K562 (cell line): ENCODE data around the gene SC5D. TPM values are rescaled to one million over a fixed set of nuclear protein-coding genes. Genes with fewer than 3 reads are reported as not detected.

Experiments
- ATAC-seq: fragments of 200-7000 bp; cut with Tn5 transposase; 3 replicates; pipeline ENCODE4 v1.9.1; 2020; ENCODE audit warnings: moderate library complexity
- BruUV-seq: library from RNA; stranded (reverse); fragments of 400-500 nt; replicated peaks from 2 replicates; lab custom pipeline; 2021; lab: Mats Ljungman, UMichigan
- CTCF ChIA-PET: fragments of 300-600 bp; formaldehyde crosslinking; extraction: SDS; loops from one replicate; lab custom pipeline; 2021; ENCODE audit warnings: low intra/inter-chr PET ratio; lab: Yijun Ruan, JAX
- POLR2A ChIA-PET: fragments of 300-600, 350-650 bp; sonication (Branson Sonifier 250); formaldehyde crosslinking; extraction: SDS; loops from one replicate; lab custom pipeline; 2021; ENCODE audit warnings: antibody characterized with exemption, inconsistent platforms; lab: Yijun Ruan, JAX
- DNase-seq, 4 experiments: peaks; one replicate each; pipeline versions ENCODE4 v3.0.0 to v3.0.0-alpha.2; 2011 to 2018; ENCODE audit warnings: low spot score in 3 of 4, mixed read lengths in 3 of 4; ENCODE audit errors: extremely low read depth in 1 of 4
- FAIRE-seq: peaks from 2 replicates; lab custom pipeline; 2011; peaks lifted over from hg19 to GRCh38; lab: Jason Lieb, UNC
- H2AFZ ChIP-seq: 2 replicates; pipeline ENCODE4 v1.6.0; 2011; ENCODE audit warnings: low read depth, low read length, control low read depth, inconsistent platforms
- H3K27ac ChIP-seq: fragments of 200-600 bp; 3 replicates; pipeline ENCODE4 v1.8.0; 2011; ENCODE audit warnings: low read depth, mild to moderate bottlenecking, control low read depth, inconsistent platforms, low read length, moderate library complexity, mixed read lengths; ENCODE audit errors: extremely low read depth
- H3K27me3 ChIP-seq, 2 experiments: fragments of 300-600 bp in 1 of 2; 2 replicates in 1 of 2; 3 replicates in 1 of 2; pipeline versions ENCODE4 v1.6.0 to v1.8.0; 2011; ENCODE audit warnings: inconsistent platforms in 2 of 2, low read length in 2 of 2, mild to moderate bottlenecking in 1 of 2, mixed read lengths in 1 of 2, moderate library complexity in 1 of 2; ENCODE audit not compliant: control insufficient read depth in 2 of 2, insufficient read depth in 2 of 2
- H3K36me3 ChIP-seq: fragments of 300-600 bp; 3 replicates; pipeline ENCODE4 v1.8.0; 2011; ENCODE audit warnings: mild to moderate bottlenecking, low read length, inconsistent platforms; ENCODE audit not compliant: control insufficient read depth, insufficient read depth
- H3K4me1 ChIP-seq, 2 experiments: fragments of 200-600 bp in 1 of 2; replicated peaks in 1 of 2; 2 replicates in 1 of 2; 3 replicates in 1 of 2; pipeline versions ENCODE4 v1.5.1 to v1.8.0; 2011; ENCODE audit warnings: inconsistent platforms in 2 of 2, low read length in 2 of 2, mild to moderate bottlenecking in 1 of 2, mixed read lengths in 1 of 2, moderate library complexity in 1 of 2; ENCODE audit not compliant: control insufficient read depth in 2 of 2, insufficient read depth in 2 of 2
- H3K4me2 ChIP-seq: 2 replicates; pipeline ENCODE4 v1.6.1; 2011; ENCODE audit warnings: low read length, control low read depth, inconsistent platforms, mixed read lengths; ENCODE audit not compliant: insufficient read depth
- H3K4me3 ChIP-seq: fragments of 200-600 bp; sonication (generic), shearing (Covaris generic); 2 replicates; pipeline ENCODE4 v1.5.1; 2016; ENCODE audit warnings: control low read depth, inconsistent platforms
- H3K79me2 ChIP-seq: fragments of 200-600 bp; 3 replicates; pipeline ENCODE4 v1.8.0; 2011; ENCODE audit warnings: low read length, inconsistent platforms; ENCODE audit not compliant: control insufficient read depth, insufficient read depth
- H3K9ac ChIP-seq, 2 experiments: 2 replicates each; pipeline versions ENCODE4 v1.6.0 to v1.6.1; 2011; ENCODE audit warnings: low read depth in 2 of 2, low read length in 2 of 2, control low read depth in 1 of 2, inconsistent platforms in 1 of 2, mild to moderate bottlenecking in 1 of 2, mixed read lengths in 1 of 2; ENCODE audit not compliant: insufficient read depth in 1 of 2
- H3K9me1 ChIP-seq: one replicate; pipeline ENCODE4 v1.6.0; 2011; ENCODE audit warnings: inconsistent platforms, mild to moderate bottlenecking, low read length, moderate library complexity; ENCODE audit not compliant: control insufficient read depth, insufficient read depth
- H3K9me3 ChIP-seq: replicated peaks from 2 replicates; pipeline ENCODE4 v1.5.1; 2011; ENCODE audit warnings: low read depth, low read length, inconsistent platforms; ENCODE audit not compliant: control insufficient read depth, insufficient read depth
- H4K20me1 ChIP-seq: replicated peaks from 2 replicates; pipeline ENCODE4 v1.6.1; 2011; ENCODE audit warnings: low read length, inconsistent platforms, mixed read lengths; ENCODE audit not compliant: control insufficient read depth, insufficient read depth
- CREB1 ChIP-seq, 2 experiments: sonication (generic) in 1 of 2; formaldehyde crosslinking in 1 of 2; IDR thresholded peaks; 2 replicates each; pipeline versions ENCODE4 v1.6.1 to v1.8.0; 2012 to 2022; ENCODE audit warnings: inconsistent platforms in 1 of 2, mild to moderate bottlenecking in 1 of 2, missing genetic modification reagents in 1 of 2, moderate library complexity in 1 of 2
- FIP1L1 ChIP-seq: fragments of 200-400 bp; formaldehyde crosslinking; IDR thresholded peaks from 2 replicates; pipeline ENCODE4 v1.6.1; 2018; ENCODE audit warnings: mild to moderate bottlenecking, low read depth, low read length; ENCODE audit not compliant: poor library complexity, severe bottlenecking
- FOS ChIP-seq: IDR thresholded peaks from 3 replicates; pipeline ENCODE4 v1.6.1; 2011; ENCODE audit not compliant: insufficient read length; ENCODE audit errors: extremely low read depth
- KDM2B ChIP-seq: fragments of 250-450 bp; sonication (Bioruptor Pico); IDR thresholded peaks from 2 replicates; pipeline ENCODE4 v1.8.0; 2021; ENCODE audit warnings: mild to moderate bottlenecking, moderate library complexity
- POLR2AphosphoS2 ChIP-seq: IDR thresholded peaks from 2 replicates; pipeline ENCODE4 v1.6.1; 2012; ENCODE audit warnings: low read length, improper control_type of control experiment
- PTRF ChIP-seq: fragments of 450-650 bp; IDR thresholded peaks from 2 replicates; pipeline ENCODE4 v1.6.1; 2016; ENCODE audit warnings: mild to moderate bottlenecking, missing genetic modification characterization, missing compliant biosample characterization
- WGBS: fragments of 100-300 bp; shearing (Covaris generic); methylation state at CpG from one replicate; pipeline ENCODE4 v1.1.6; 2016; ENCODE audit warnings: low coverage, mixed read lengths; ENCODE audit not compliant: insufficient coverage; ENCODE audit errors: missing lambda C conversion rate; 5-methylcytosine and 5-hydroxymethylcytosine counted together
- in situ Hi-C: fragments of 300-500 bp; cut with MboI; formaldehyde crosslinking; loops from 4 replicates; pipeline ENCODE4 v1.15.0; 2018; ENCODE audit warnings: inconsistent platforms, mixed read lengths
- intact Hi-C: fragments of 100-400 bp; cut with micrococcal nuclease; formaldehyde crosslinking; loops from 2 replicates; pipeline ENCODE4 v1.14.2; 2022
- polyA plus RNA-seq, 8 experiments: library from polyadenylated mRNA; depleted of rRNA in 4 of 8; stranded (reverse) in 5 of 8; unstranded in 3 of 8; fragments of >200 nt; fragmentation: Nextera tagmentation in 2 of 8; fragmentation: Illumina TruSeq in 1 of 8; extraction: Ambion mirVana in 2 of 8; extraction: Trizol in 1 of 8; gene quantifications; 2 replicates each; pipeline versions ENCODE4 v1.2.1 to v1.2.3, GENCODE V29; 2011 to 2014; ENCODE audit warnings: inconsistent platforms in 1 of 8, missing spikeins in 1 of 8
- total RNA-seq, 7 experiments: library from RNA; depleted of rRNA in 6 of 7; stranded (reverse); fragments of >200 nt in 6 of 7; fragmentation: Illumina TruSeq in 2 of 7; extraction: Trizol in 2 of 7; gene quantifications; 2 replicates each; pipeline versions ENCODE4 v1.2.1 to v1.2.3, GENCODE V29; 2011 to 2021; ENCODE audit warnings: low replicate concordance in 1 of 7

The SC5D gene
- total and polyA plus RNA-seq, 9 of the 15 experiments (the other 6 are each of a cell fraction or from before 2014, with no cell fraction given), result 7.6 to 84.0 (median 17.4) TPM

DNA sequence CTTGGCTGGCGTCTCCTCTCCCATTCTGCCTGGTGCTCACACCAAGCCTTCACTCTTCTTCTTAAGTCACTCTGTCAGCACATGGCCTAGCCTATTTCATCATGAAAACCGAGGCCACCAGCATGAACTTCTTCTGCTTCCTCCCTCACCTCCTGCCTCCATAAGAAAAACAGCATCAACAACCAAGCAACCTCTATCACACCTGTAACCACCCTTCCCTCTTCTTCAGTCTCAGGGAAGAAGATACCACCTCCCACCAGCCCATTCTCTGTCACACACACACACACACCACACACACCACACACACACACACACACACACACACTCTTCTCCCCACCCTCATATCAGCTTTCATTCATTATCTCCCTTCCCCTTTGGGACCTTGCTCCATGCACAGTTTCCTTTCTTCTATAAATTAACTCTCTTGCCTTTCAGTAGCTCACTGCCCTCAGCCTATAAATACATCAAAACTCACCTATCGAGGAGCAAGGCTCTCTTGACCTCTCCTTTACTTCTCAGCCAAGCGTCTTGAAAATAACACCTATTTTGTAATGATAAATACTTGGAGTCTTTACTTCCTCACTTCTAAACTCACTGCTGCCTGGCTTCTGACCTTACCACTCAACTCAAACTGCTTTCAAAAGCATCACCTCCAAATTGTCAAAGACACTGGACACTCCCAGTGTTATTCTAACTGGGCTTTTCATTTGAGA lies 36.6 kb downstream of the SC5D start:
- Histone ChIP-seq H4K20me1 (no peaks in the 10 kb centered on the region), H3K9me3 (no peaks in the 10 kb centered on the region), H3K27me3 (peaks cover 0 to 13% of the 10 kb centered on the region in 2 experiments; a peak in 3 of 5 replicates), H3K4me1 (no peaks in the 10 kb centered on the region), H3K9me1 (no peaks in the 10 kb centered on the region), H3K4me3 (no peak overlapping the region), H3K9ac (no peak overlapping the region), H3K27ac (no peak overlapping the region), H3K79me2 (no peaks in the 10 kb centered on the region), H2AFZ (no peak overlapping the region), H3K4me2 (no peak overlapping the region), H3K36me3 (no peaks in the 10 kb centered on the region)
- intact Hi-C loops, result no loop called here
- BruUV-seq, result no TSS peak
- TF ChIP-seq POLR2AphosphoS2 (no peak), CREB1 (IDR thresholded peaks at IDR 0.05) (no peak), CREB1 (CRISPR knock-in tag; IDR thresholded peaks at IDR 0.05) (no peak)
- in situ Hi-C loops, result loop anchor here (10.0 kb wide), 1 partner anchor 266 kb away; no protein-coding TSS in a partner anchor
- FAIRE-seq, result no peak
- CTCF ChIA-PET, result no interaction called here
- 1% methylated on average over 4 of the region's 4 CpGs for WGBS
- POLR2A ChIA-PET, result interaction anchor here (0.6 kb wide), 1 partner anchor 236 kb away, joined by 4 read pairs; no protein-coding TSS in a partner anchor
- peak; percentile 31; the same call in 2 of the 3 replicates for ATAC-seq
- no peak for DNase-seq

GRCh38 chr11:121329781-121330395 lies 37.3 kb downstream of the SC5D start:
- in situ Hi-C loops, result loop anchor here (10.0 kb wide), 1 partner anchor 265 kb away; no protein-coding TSS in a partner anchor
- FAIRE-seq, result no peak
- POLR2A ChIA-PET, result interaction anchor here (0.6 kb wide), 1 partner anchor 237 kb away, joined by 4 read pairs; no protein-coding TSS in a partner anchor

More at GRCh38 chr11:121329781-121330395, 37.3 kb downstream of the SC5D start:
- Histone ChIP-seq H4K20me1 (no peaks in the 10 kb centered on the region), H2AFZ (no peak overlapping the region), H3K27me3 (peaks cover 0 to 13% of the 10 kb centered on the region in 2 experiments; a peak in 3 of 5 replicates), H3K79me2 (no peaks in the 10 kb centered on the region), H3K9ac (no peak overlapping the region), H3K4me2 (no peak overlapping the region), H3K9me1 (no peaks in the 10 kb centered on the region), H3K4me1 (no peaks in the 10 kb centered on the region), H3K4me3 (no peak overlapping the region), H3K9me3 (no peaks in the 10 kb centered on the region), H3K27ac (no peak overlapping the region), H3K36me3 (no peaks in the 10 kb centered on the region)
- ATAC-seq (no peak), DNase-seq (no peak)
- no TSS peak for BruUV-seq
- 2% methylated on average over 3 of the region's 3 CpGs for WGBS
- TF ChIP-seq FOS (no peak), FIP1L1 (no peak), PTRF (tag) (no peak), KDM2B (CRISPR knock-in tag) (no peak)
- intact Hi-C loops, result no loop called here
- CTCF ChIA-PET, result no interaction called here
